ENCODE results near the gene PTPRN. TPM values are rescaled to one million over a fixed set of nuclear protein-coding genes. Genes with fewer than 3 reads are reported as not detected.

PTPRN gene
- total and polyA plus RNA-seq, 9 of the 15 experiments (the other 6 are each of a cell fraction or from before 2014, with no cell fraction given), result 0.15 to 2.4 (median 0.43) TPM; not detected in 1

DNA sequence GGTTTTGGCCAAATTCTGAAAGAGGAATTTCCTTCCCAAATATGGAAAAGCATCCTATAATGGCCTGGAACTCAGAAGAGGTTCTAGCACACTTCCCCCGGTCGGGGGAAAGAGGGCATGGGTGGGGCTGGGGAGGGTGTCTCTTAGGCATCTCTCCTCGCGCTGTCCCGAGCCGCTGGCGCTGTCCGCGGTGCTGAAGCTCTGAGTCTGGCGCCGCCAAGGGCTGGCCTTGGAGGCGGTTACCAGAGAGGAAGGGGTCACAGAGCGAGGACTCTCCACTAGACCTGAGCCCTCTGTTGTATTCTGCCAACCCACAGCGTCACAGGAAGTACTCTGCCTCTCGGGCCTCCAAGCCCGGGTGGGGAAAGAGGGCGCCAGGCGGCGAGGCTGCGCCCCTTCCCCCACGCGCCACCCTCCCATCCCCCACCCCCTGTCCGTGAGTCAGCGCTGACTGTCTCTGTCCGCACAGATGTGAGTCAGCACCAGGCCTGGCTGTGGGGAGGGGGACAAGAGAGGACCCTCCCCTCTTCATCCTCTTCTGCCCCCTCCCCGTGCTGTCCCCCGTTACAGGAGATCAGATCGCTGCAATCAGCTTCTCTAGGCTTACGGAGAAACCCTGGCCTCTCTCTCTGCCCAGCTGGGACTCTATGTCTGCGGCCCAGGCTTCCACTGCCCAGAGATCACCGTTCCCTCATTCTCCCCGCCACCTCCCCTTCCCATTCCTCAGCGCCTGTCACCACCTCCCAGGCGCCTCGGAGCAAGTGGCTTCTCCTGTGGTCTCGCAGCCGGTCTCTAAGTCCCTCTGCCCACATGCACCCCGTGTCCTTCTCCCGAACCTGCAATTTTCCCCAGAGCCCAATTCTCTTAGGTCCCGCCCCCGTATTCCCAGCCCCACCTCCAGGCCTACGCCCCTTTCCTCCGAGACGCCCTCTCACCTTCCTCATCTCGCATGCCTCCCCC lies 779 bp downstream of the PTPRN start (continued):
- TF ChIP-seq ARID4B (CRISPR knock-in tag; IDR thresholded peaks at IDR 0.05), result peak; percentile 63; the same call in 1 of the 2 replicates
- TF ChIP-seq RBM25 (IDR thresholded peaks at IDR 0.05; ENCODE audit: low read depth, low read length, severe bottlenecking), result no peak
- no peak for TF ChIP-seq TEAD2 (tag; IDR thresholded peaks at IDR 0.05)
- TF ChIP-seq ZNF121 (CRISPR knock-in tag; conservative IDR thresholded peaks at IDR 0.05), result no peak
- no peak for TF ChIP-seq NR0B1 (IDR thresholded peaks at IDR 0.05; ENCODE audit: partially characterized antibody)
- TF ChIP-seq MLLT1 (IDR thresholded peaks at IDR 0.05), result no peak
- TF ChIP-seq MIER1 (IDR thresholded peaks at IDR 0.05; ENCODE audit: low read depth), result peak; percentile 98
- TF ChIP-seq TBP (optimal IDR thresholded peaks at IDR 0.05; ENCODE audit: low read depth, low read length), result no peak
- no peak for TF ChIP-seq E2F3 (CRISPR knock-in tag; IDR thresholded peaks at IDR 0.05)
- TF ChIP-seq ZHX1 (conservative IDR thresholded peaks at IDR 0.05; ENCODE audit: low read length), result no peak
- peak; percentile 60 for TF ChIP-seq EGR1 (conservative IDR thresholded peaks at IDR 0.05)
- TF ChIP-seq ZNF76 (CRISPR knock-in tag; IDR thresholded peaks at IDR 0.05; ENCODE audit: borderline replicate concordance), result no peak
- no peak for TF ChIP-seq CTBP1 (IDR thresholded peaks at IDR 0.05; ENCODE audit: borderline replicate concordance)
- TF ChIP-seq ZBTB7A (IDR thresholded peaks at IDR 0.05; ENCODE audit: borderline replicate concordance, control insufficient read depth, low read depth, low read length), result peak; percentile 95
- TF ChIP-seq PHF21A (IDR thresholded peaks at IDR 0.05; ENCODE audit: borderline replicate concordance, low read depth), result no peak
- TF ChIP-seq TCF3 (CRISPR knock-in tag; IDR thresholded peaks at IDR 0.05), result no peak
- no peak for TF ChIP-seq NCOA4 (IDR thresholded peaks at IDR 0.05; ENCODE audit: partially characterized antibody)
